Gastrocnemius medialis (tissue), 4 donors: ENCODE measurements around the gene USP53.

Source experiments
- CTCF ChIP-seq, 5 experiments: fragments of 450-650 bp in 3 of 5; fragments of 200-600 bp in 2 of 5; sonication (generic) in 2 of 5; IDR thresholded peaks in 4 of 5; conservative IDR thresholded peaks in 1 of 5; 1 replicate in 4 of 5; 2 replicates in 1 of 5; pipeline ENCODE4 v1.5.1; 2016 to 2019; ENCODE audit warnings: antibody characterized with exemption in 5 of 5, mild to moderate bottlenecking in 3 of 5, moderate library complexity in 3 of 5
- POLR2A ChIP-seq, 2 donors: fragments of 450-650 bp; IDR thresholded peaks; one replicate each; pipeline ENCODE4 v1.6.1; 2017; ENCODE audit warnings: antibody characterized with exemption in 2 of 2, mild to moderate bottlenecking in 2 of 2, moderate library complexity in 2 of 2

- TF ChIP-seq CTCF (IDR thresholded peaks at IDR 0.05 in 4 of 5, conservative IDR thresholded peaks at IDR 0.05 in 1 of 5): no peak
- TF ChIP-seq POLR2A (IDR thresholded peaks at IDR 0.05): no peak
Measured at GRCh38 chr4:119240568-119240967, 28.1 kb downstream of the USP53 start.
